Suprapubic skin (tissue), 4 donors: ENCODE results near the gene CEPT1.

Source experiments
- EP300 ChIP-seq: sonication (generic); formaldehyde crosslinking; IDR thresholded peaks from one replicate; pipeline ENCODE4 v1.6.1; 2017; ENCODE audit warnings: antibody characterized with exemption
- POLR2AphosphoS5 ChIP-seq, 3 donors: sonication (generic); formaldehyde crosslinking; IDR thresholded peaks; one replicate each; pipeline ENCODE4 v1.6.1; 2017; ENCODE audit warnings: antibody characterized with exemption in 3 of 3
- TF ChIP-seq, protein P1 (sequence below), 2 donors: fragments of 200-600 bp in 1 of 2; fragments of 450-650 bp in 1 of 2; sonication (generic) in 1 of 2; IDR thresholded peaks; one replicate each; pipeline ENCODE4 v1.5.1; 2016 to 2019; ENCODE audit warnings: antibody characterized with exemption in 2 of 2, mild to moderate bottlenecking in 1 of 2, moderate library complexity in 1 of 2

DNA sequence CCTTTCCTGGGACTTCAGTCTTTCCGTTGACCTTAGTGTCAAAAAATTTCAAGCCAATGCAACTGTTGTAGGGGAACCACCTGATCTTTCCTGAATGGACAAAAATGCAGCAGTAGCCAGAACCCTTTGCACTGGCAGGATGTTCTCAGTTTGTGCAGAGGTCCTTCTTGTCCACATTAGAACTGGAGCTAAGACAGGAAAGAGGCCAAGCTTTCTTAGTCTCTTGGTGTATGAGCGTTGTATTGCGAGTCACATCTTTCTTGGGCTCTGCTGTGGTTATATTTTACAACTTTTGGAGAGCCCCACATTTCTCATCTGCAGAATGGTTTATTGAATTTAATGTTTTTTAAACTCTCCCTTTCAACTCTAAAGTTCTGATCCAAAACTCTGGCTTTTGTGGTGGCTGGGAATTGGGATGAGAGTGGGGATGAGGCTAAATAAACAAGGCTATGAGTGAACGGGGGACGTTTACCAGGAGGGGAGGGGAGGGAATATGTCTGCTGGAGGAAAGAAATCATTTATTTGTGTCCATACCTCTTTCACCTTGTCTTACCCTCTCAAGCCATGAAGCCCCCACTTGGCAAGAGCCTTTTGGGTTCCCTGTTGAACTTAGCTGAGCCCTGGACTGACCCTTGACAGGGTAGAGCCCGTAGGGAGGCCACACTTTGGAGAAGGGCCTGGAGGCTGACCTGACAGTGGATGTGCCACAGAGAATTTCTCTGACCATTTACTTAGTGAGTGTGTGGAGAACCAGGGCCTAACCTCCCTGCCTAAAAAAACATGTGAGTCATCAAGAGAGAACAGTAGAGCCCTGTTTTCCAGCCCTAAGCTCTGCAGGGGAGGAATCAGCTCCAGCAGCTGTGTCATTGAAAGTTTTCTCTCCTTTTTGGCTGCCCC, 88.1 kb downstream of the CEPT1 start:
- TF ChIP-seq, protein P1, sequence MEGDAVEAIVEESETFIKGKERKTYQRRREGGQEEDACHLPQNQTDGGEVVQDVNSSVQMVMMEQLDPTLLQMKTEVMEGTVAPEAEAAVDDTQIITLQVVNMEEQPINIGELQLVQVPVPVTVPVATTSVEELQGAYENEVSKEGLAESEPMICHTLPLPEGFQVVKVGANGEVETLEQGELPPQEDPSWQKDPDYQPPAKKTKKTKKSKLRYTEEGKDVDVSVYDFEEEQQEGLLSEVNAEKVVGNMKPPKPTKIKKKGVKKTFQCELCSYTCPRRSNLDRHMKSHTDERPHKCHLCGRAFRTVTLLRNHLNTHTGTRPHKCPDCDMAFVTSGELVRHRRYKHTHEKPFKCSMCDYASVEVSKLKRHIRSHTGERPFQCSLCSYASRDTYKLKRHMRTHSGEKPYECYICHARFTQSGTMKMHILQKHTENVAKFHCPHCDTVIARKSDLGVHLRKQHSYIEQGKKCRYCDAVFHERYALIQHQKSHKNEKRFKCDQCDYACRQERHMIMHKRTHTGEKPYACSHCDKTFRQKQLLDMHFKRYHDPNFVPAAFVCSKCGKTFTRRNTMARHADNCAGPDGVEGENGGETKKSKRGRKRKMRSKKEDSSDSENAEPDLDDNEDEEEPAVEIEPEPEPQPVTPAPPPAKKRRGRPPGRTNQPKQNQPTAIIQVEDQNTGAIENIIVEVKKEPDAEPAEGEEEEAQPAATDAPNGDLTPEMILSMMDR (IDR thresholded peaks at IDR 0.05): no peak
- TF ChIP-seq POLR2AphosphoS5 (IDR thresholded peaks at IDR 0.05) (no peak), EP300 (no peak)
